GM23248 (cell line): ENCODE measurements around the gene GINS3. TPM values are rescaled to one million over a fixed set of nuclear protein-coding genes. Genes with fewer than 3 reads are reported as not detected.

ENCODE experiments used
- DNase-seq: peaks from one replicate; pipeline ENCODE4 v3.0.0-alpha.2; 2015
- H2AFZ ChIP-seq: fragments of 200-600 bp; sonication (generic); 2 replicates; pipeline ENCODE4 v1.6.1; 2016; ENCODE audit warnings: antibody characterized with exemption
- H3F3A ChIP-seq: fragments of 200-600 bp; sonication (generic); 2 replicates; pipeline ENCODE4 v1.6.1; 2016; ENCODE audit warnings: mild to moderate bottlenecking, antibody characterized with exemption, mixed run types; ENCODE audit not compliant: insufficient read depth
- H3K27ac ChIP-seq: fragments of 200-600 bp; sonication (generic); 2 replicates; pipeline ENCODE4 v1.5.1; 2016; ENCODE audit warnings: mild to moderate bottlenecking
- H3K27me3 ChIP-seq: fragments of 200-600 bp; sonication (generic); replicated peaks from 2 replicates; pipeline ENCODE4 v1.6.1; 2016; ENCODE audit warnings: mild to moderate bottlenecking; ENCODE audit not compliant: insufficient read depth
- H3K36me3 ChIP-seq: fragments of 200-600 bp; sonication (generic); 2 replicates; pipeline ENCODE4 v1.6.1; 2016; ENCODE audit warnings: low read depth, mild to moderate bottlenecking
- H3K4me1 ChIP-seq: fragments of 200-600 bp; sonication (generic); 2 replicates; pipeline ENCODE4 v1.6.1; 2016; ENCODE audit warnings: mild to moderate bottlenecking; ENCODE audit not compliant: insufficient read depth
- H3K4me2 ChIP-seq: fragments of 200-600 bp; sonication (generic); one replicate; pipeline ENCODE4 v1.6.1; 2016; ENCODE audit warnings: mild to moderate bottlenecking; ENCODE audit not compliant: unreplicated experiment
- H3K4me3 ChIP-seq: fragments of 200-600 bp; sonication (generic); 2 replicates; pipeline ENCODE4 v1.5.1; 2016; ENCODE audit warnings: mild to moderate bottlenecking
- H3K79me2 ChIP-seq: fragments of 200-600 bp; sonication (generic); 2 replicates; pipeline ENCODE4 v1.6.1; 2016; ENCODE audit warnings: mild to moderate bottlenecking; ENCODE audit not compliant: insufficient read depth
- H3K9ac ChIP-seq: fragments of 200-600 bp; sonication (generic); 2 replicates; pipeline ENCODE4 v1.6.1; 2016; ENCODE audit warnings: mild to moderate bottlenecking
- H3K9me2 ChIP-seq: fragments of 200-600 bp; sonication (generic); 2 replicates; pipeline ENCODE4 v1.6.1; 2016; ENCODE audit warnings: mixed run types, mild to moderate bottlenecking, moderate library complexity; ENCODE audit not compliant: insufficient read depth
- H3K9me3 ChIP-seq: fragments of 200-600 bp; sonication (generic); one replicate; pipeline ENCODE4 v1.6.1; 2017; ENCODE audit warnings: low read depth
- H4K20me1 ChIP-seq: fragments of 200-600 bp; sonication (generic); 2 replicates; pipeline ENCODE4 v1.6.0; 2016; ENCODE audit not compliant: insufficient read depth
- EZH2 ChIP-seq: fragments of 200-600 bp; sonication (generic); IDR thresholded peaks from 2 replicates; pipeline ENCODE4 v1.6.1; 2018; ENCODE audit warnings: antibody characterized with exemption, mild to moderate bottlenecking; ENCODE audit not compliant: insufficient read depth, poor library complexity, severe bottlenecking
- EZH2phosphoT487 ChIP-seq: fragments of 200-600 bp; sonication (generic); IDR thresholded peaks from 2 replicates; pipeline ENCODE4 v1.6.1; 2018; ENCODE audit warnings: antibody characterized with exemption, moderate library complexity, mild to moderate bottlenecking, low read depth; ENCODE audit not compliant: insufficient read depth
- WGBS, 2 experiments: methylation state at CpG; one replicate each; pipeline ENCODE4 v1.1.6; 2015 to 2017; ENCODE audit warnings: low lambda C conversion rate in 2 of 2, low coverage in 1 of 2; ENCODE audit errors: missing lambda C conversion rate in 2 of 2; 5-methylcytosine and 5-hydroxymethylcytosine counted together
- in situ Hi-C: fragments of 300-500 bp; cut with MboI; formaldehyde crosslinking; loops from 2 replicates; pipeline ENCODE4 v1.15.0; 2020
- polyA plus RNA-seq: library from polyadenylated mRNA; unstranded; fragments of >200 nt; fragmentation: Nextera tagmentation; extraction: Ambion mirVana; gene quantifications from 2 replicates; pipeline ENCODE4 v1.2.1, GENCODE V29; 2016
- total RNA-seq: library from RNA; depleted of rRNA; stranded (reverse); fragments of >200 nt; shearing (Covaris generic); gene quantifications from 2 replicates; pipeline ENCODE4 v1.2.3, GENCODE V29; 2014; rRNA removed

Gene GINS3
- total RNA-seq, result 2.9 and 7.7 TPM in 2 replicates
- 2.7 and 2.9 TPM in 2 replicates for polyA plus RNA-seq

DNA sequence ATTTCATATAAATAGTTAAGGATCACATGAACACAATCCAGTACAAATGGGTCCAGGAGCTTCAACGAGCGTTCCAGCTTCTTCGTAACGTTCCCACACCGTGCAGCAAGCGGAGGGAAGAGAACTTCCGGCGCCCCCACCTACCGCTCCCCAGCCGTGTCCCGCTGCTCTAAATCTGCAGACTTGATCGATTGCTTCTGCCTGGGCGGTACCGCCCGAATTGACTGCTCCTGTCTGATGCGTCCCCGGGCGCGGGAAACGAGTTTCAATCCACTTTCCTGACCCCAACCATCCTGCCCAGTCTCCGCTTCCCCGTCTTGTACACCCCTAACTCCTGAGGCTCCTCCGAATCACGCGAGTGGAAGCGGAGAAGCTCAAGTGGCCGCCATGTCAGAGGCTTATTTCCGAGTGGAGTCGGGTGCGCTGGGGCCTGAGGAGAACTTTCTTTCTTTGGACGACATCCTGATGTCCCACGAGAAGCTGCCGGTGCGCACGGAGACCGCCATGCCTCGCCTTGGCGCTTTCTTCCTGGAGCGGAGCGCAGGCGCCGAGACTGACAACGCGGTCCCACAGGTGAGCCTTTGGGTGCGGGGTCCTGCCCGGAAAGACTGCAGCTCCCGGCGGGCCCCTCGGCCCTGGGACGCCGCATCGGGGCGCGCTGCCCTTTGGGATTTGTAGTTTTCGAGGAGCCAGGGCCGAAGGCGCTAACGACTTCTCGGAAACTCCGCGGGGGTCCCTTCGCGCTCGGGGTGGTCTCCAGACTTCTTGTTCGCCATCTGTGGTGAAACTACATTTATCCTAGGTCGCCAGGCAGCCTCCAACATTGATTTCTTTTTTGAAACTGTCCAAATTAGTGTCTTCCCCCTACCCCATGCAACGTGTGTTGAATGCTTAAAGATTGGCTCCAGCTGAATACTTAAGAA lies at the start of gene GINS3:
TSS of gene GINS3 (plus strand) at position 257 of the 923 bp plus-strand sequence. CDS start at position 388, 131 bp downstream.
- WGBS, 2 experiments, result 1 to 3% methylated on average over 52 to 64 of the region's 67 CpGs
- in situ Hi-C loops, result no loop called here
- no peak for TF ChIP-seq EZH2phosphoT487
- no peak for TF ChIP-seq EZH2

DNA sequence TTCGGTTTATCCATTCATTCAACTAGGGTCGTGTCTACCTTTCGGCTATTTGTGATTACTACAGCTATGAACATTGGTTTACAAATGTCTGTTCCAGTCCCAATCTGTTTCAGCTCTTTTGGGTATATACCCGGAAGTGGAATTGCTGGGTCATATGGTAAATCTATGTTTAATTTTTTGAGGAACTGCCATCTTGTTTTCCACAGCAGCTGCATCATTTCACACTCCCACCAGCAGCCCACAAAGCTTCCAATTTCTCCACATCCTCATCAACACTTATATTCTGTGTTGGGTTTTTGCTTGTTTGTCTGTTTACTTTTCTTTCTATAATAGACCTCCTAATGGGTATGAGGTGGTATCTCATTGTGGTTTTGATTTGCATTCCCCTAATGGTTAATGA lies 48.7 kb upstream of the GINS3 start:
- 60 to 67% methylated on average over 4 of the region's 4 CpGs for WGBS, 2 experiments
- H3F3A ChIP-seq, result no peaks in the 10 kb centered on the region
- no peak for DNase-seq

More for the DNA sequence above, at the start of gene GINS3:
- Histone ChIP-seq H4K20me1 (no peaks in the 10 kb centered on the region), H3K9me2 (no peaks in the 10 kb centered on the region), H2AFZ (peak within 1 kb of the TSS; percentile 100), H3K9ac (peak within 1 kb of the TSS; percentile 84), H3K4me2 (peak within 1 kb of the TSS; percentile 100), H3K27me3 (no peaks in the 10 kb centered on the region), H3K9me3 (no peaks in the 10 kb centered on the region), H3K4me3 (peak within 1 kb of the TSS; percentile 94), H3K4me1 (no peaks in the 10 kb centered on the region), H3K79me2 (peaks cover 12% of the 10 kb centered on the region), H3K36me3 (no peaks in the 10 kb centered on the region), H3K27ac (peak within 1 kb of the TSS; percentile 27), H3F3A (no peaks in the 10 kb centered on the region)
- peak; percentile 88 for DNase-seq

DNA sequence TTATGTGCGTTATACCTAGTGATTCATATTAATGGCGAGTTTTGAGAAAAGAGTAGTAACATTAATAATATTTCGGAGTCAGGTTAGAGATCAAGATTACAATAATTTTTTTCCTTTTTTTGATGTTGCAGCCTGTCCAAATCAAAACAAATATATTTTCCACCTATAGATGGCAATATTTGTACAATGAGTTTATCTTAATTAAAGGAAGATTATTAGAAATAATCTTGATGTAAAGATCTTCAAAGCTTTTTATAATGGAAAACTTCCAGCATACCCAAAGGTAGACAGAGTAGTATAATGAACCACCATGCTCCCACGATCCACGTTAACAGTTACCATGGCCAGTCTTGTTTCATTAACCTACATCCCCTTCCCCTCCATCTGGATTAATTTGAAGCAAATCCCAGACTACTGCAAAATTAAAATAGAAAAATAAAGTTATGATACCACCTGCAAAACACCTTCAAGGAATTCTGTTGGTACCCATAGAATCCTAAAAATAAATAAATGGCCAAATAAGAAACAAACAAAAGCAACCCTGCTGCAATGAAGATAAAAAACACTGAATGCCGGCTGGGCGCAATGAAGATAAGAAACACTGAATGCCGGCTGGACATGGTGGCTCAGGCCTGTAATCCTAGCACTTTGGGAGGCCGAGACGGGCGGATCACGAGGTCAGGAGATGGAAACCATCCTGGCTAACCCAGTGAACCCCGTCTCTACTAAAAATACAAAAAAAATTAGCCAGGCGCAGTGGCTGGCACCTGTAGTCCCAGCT lies 46.5 kb upstream of the GINS3 start:
- no peak overlapping the region for H3K9ac ChIP-seq
- H2AFZ ChIP-seq, result no peak overlapping the region
- H3K4me3 ChIP-seq, result no peak overlapping the region
- TF ChIP-seq EZH2phosphoT487 (no peak), EZH2 (no peak)
- no peaks in the 10 kb centered on the region for H3K36me3 ChIP-seq
- H3K9me3 ChIP-seq, result no peaks in the 10 kb centered on the region
- H3K4me2 ChIP-seq, result no peak overlapping the region
- H3K4me1 ChIP-seq, result no peaks in the 10 kb centered on the region
- peak; percentile 8 for DNase-seq
- no peaks in the 10 kb centered on the region for H3K9me2 ChIP-seq
- no peaks in the 10 kb centered on the region for H4K20me1 ChIP-seq
- WGBS, 2 experiments, result 63 to 64% methylated on average over 14 of the region's 14 CpGs
- in situ Hi-C loops, result loop anchor here (5.0 to 25.0 kb wide), 2 partner anchors 147 to 317 kb away; no protein-coding TSS in a partner anchor
- no peaks in the 10 kb centered on the region for H3K79me2 ChIP-seq
- no peak overlapping the region for H3K27ac ChIP-seq
- H3F3A ChIP-seq, result no peaks in the 10 kb centered on the region
- H3K27me3 ChIP-seq, result peaks cover 14% of the 10 kb centered on the region

More for the DNA sequence above, 48.7 kb upstream of the GINS3 start:
- no peaks in the 10 kb centered on the region for H3K9me2 ChIP-seq
- no peak for TF ChIP-seq EZH2phosphoT487
- no peak for TF ChIP-seq EZH2
- H3K79me2 ChIP-seq, result no peaks in the 10 kb centered on the region
- H3K27ac ChIP-seq, result no peak overlapping the region
- no peak overlapping the region for H2AFZ ChIP-seq
- no peaks in the 10 kb centered on the region for H3K36me3 ChIP-seq
- in situ Hi-C loops, result loop anchor here (25.0 kb wide), 1 partner anchor 319 kb away; no protein-coding TSS in a partner anchor
- no peak overlapping the region for H3K9ac ChIP-seq
- H3K4me2 ChIP-seq, result no peak overlapping the region
- no peaks in the 10 kb centered on the region for H4K20me1 ChIP-seq
- H3K9me3 ChIP-seq, result no peaks in the 10 kb centered on the region
- H3K4me3 ChIP-seq, result no peak overlapping the region
- H3K4me1 ChIP-seq, result no peaks in the 10 kb centered on the region
- peaks cover 14% of the 10 kb centered on the region for H3K27me3 ChIP-seq

DNA sequence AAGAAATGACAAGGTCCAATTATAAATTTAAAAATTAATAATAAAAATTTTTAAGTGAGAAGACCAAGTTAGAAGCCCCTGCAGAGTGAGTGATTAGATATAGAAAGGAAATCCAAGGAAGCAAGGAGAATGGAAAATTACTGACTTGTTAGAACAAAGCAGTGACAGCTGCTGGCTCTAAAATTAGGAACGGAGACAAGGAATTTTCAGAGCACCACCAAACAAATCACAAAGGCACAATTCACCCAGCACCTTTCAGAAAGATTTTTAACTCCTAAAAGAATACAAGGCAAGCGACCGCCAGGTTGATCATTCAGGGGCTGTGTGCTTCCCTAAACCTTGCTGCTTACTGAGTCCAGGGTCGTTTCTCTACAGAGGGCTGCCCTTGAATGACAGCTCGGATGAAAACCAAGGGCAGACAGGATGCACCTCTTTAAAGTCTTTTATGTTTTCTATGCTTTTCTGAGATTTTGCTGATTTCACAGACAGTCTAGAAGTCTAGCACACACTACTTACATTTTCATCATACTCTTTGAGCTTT lies 45.4 kb upstream of the GINS3 start:
- H3F3A ChIP-seq, result no peaks in the 10 kb centered on the region
- in situ Hi-C loops, result loop anchor here (5.0 to 25.0 kb wide), 2 partner anchors 145 to 315 kb away; no protein-coding TSS in a partner anchor
- no peaks in the 10 kb centered on the region for H3K9me2 ChIP-seq
- no peaks in the 10 kb centered on the region for H3K79me2 ChIP-seq
- TF ChIP-seq EZH2phosphoT487 (no peak), EZH2 (no peak)
- no peaks in the 10 kb centered on the region for H3K36me3 ChIP-seq
- H3K4me3 ChIP-seq, result no peak overlapping the region
- no peak overlapping the region for H2AFZ ChIP-seq
- peaks cover 14% of the 10 kb centered on the region for H3K27me3 ChIP-seq
- no peak overlapping the region for H3K9ac ChIP-seq
- no peak overlapping the region for H3K4me2 ChIP-seq
- DNase-seq, result no peak
- H3K9me3 ChIP-seq, result no peaks in the 10 kb centered on the region
- 22 to 25% methylated on average over 5 of the region's 5 CpGs for WGBS, 2 experiments
- H3K4me1 ChIP-seq, result no peaks in the 10 kb centered on the region
- no peak overlapping the region for H3K27ac ChIP-seq
- no peaks in the 10 kb centered on the region for H4K20me1 ChIP-seq
